CD4-positive, alpha-beta T cell (primary cell): ENCODE measurements around the gene SPECC1. TPM values are rescaled to one million over a fixed set of nuclear protein-coding genes. Genes with fewer than 3 reads are reported as not detected.
"Not testable (repeated sequence)": the region's sequence is repeated elsewhere in the genome, so short reads cannot be mapped to it uniquely, and the experiment has no call there.

Experiments used
- ATAC-seq: fragments of 200-7000 bp; cut with Tn5 transposase; one replicate; pipeline ENCODE4 v1.10.0; 2022; ENCODE audit warnings: mild to moderate bottlenecking; ENCODE audit not compliant: poor library complexity
- CTCF ChIA-PET: fragments of 350-600 bp; sonication (Branson Sonifier 250); formaldehyde crosslinking; loops from one replicate; lab custom pipeline; 2021; ENCODE audit warnings: antibody characterized with exemption, inconsistent platforms; lab: Charles Lee
- POLR2A ChIA-PET: fragments of 350-600 bp; sonication (Branson Sonifier 250); formaldehyde crosslinking; loops from one replicate; lab custom pipeline; 2021; ENCODE audit warnings: antibody characterized with exemption, inconsistent platforms; lab: Charles Lee
- DNase-seq, 14 experiments: peaks; one replicate each; pipeline ENCODE4 v3.0.0-alpha.2; 2013 to 2020; ENCODE audit warnings: mixed read lengths in 2 of 14
- H3K27ac ChIP-seq, 2 donors: one replicate each; pipeline versions ENCODE4 v1.5.1 to v1.7.0; 2013; ENCODE audit warnings: low read length in 2 of 2, low read depth in 1 of 2, mild to moderate bottlenecking in 1 of 2
- H3K27me3 ChIP-seq, 2 experiments: 1 replicate in 1 of 2; 2 replicates in 1 of 2; pipeline versions ENCODE4 v1.6.1 to v1.7.0; 2013; ENCODE audit warnings: low read length in 2 of 2, control low read depth in 1 of 2, mild to moderate bottlenecking in 1 of 2, moderate library complexity in 1 of 2; ENCODE audit not compliant: insufficient read depth in 2 of 2, control insufficient read depth in 1 of 2
- H3K36me3 ChIP-seq: one replicate; pipeline ENCODE4 v1.6.1; 2013; ENCODE audit warnings: low read length, control low read depth; ENCODE audit not compliant: insufficient read depth
- H3K4me1 ChIP-seq: one replicate; pipeline ENCODE4 v1.6.1; 2013; ENCODE audit warnings: low read length, control low read depth; ENCODE audit not compliant: insufficient read depth
- H3K4me3 ChIP-seq: one replicate; pipeline ENCODE4 v1.5.1; 2013; ENCODE audit warnings: mild to moderate bottlenecking, low read length, moderate library complexity
- H3K9me3 ChIP-seq, 2 experiments: 1 replicate in 1 of 2; 2 replicates in 1 of 2; pipeline versions ENCODE4 v1.6.1 to v1.7.0; 2013; ENCODE audit warnings: low read length in 2 of 2, mild to moderate bottlenecking in 2 of 2, control low read depth in 1 of 2, moderate library complexity in 1 of 2; ENCODE audit not compliant: control insufficient read depth in 1 of 2, insufficient read depth in 1 of 2
- H3K27ac Mint-ChIP-seq: one replicate; pipeline ENCODE4 v1.8.0; 2020; ENCODE audit warnings: mixed read lengths
- H3K27me3 Mint-ChIP-seq: one replicate; pipeline ENCODE4 v1.8.0; 2021; ENCODE audit warnings: mixed read lengths
- H3K36me3 Mint-ChIP-seq: one replicate; pipeline ENCODE4 v1.8.0; 2021; ENCODE audit warnings: low read depth, mixed read lengths
- H3K4me1 Mint-ChIP-seq: one replicate; pipeline ENCODE4 v1.8.0; 2021; ENCODE audit warnings: low read depth, mixed read lengths
- H3K4me3 Mint-ChIP-seq: one replicate; pipeline ENCODE4 v1.8.0; 2020; ENCODE audit warnings: mild to moderate bottlenecking, mixed read lengths
- H3K9me3 Mint-ChIP-seq: one replicate; pipeline ENCODE4 v1.8.0; 2020; ENCODE audit warnings: mixed read lengths
- CTCF ChIP-seq: fragments of 200-600 bp; IDR thresholded peaks from one replicate; pipeline ENCODE4 v1.8.0; 2022; ENCODE audit warnings: antibody characterized with exemption, mild to moderate bottlenecking
- intact Hi-C, 2 experiments: fragments of 100-400 bp; cut with DNase I in 1 of 2; cut with micrococcal nuclease in 1 of 2; formaldehyde crosslinking; loops; one replicate each; pipeline versions ENCODE4 v1.15.1 to v1.9.0; 2023 to 2025; cut with DNase I, micrococcal nuclease
- total RNA-seq, 174 experiments: library from RNA in 2 of 174; stranded (reverse) in 2 of 174; gene quantifications; one replicate each; pipeline ENCODE4 v1.2.3 and lab custom pipeline; 2021 to 2026

Gene SPECC1
- total RNA-seq, 2 experiments from 2014 or later: 4.3 to 4.4 TPM

GRCh38 chr17:20260268-20260667 lies 251.1 kb downstream of the SPECC1 start:
- Mint-ChIP-seq H3K27ac (no peak overlapping the region), H3K9me3 (peaks cover 4% of the 10 kb centered on the region), H3K27me3 (no peaks in the 10 kb centered on the region), H3K4me1 (peaks cover 63% of the 10 kb centered on the region), H3K36me3 (peaks cover 3% of the 10 kb centered on the region), H3K4me3 (no peak overlapping the region)
- no peak overlapping the region for H3K4me3 ChIP-seq
- ChIA-PET CTCF (interaction anchor here (1.0 kb wide), 1 partner anchor 16 kb away, joined by 3 read pairs; no protein-coding TSS in a partner anchor), POLR2A (no interaction called here)
- intact Hi-C loops: no loop called here
- H3K4me1 ChIP-seq: peaks cover 9% of the 10 kb centered on the region
- no peak overlapping the region for H3K27ac ChIP-seq
- no peaks in the 10 kb centered on the region for H3K27me3 ChIP-seq
- ATAC-seq (no peak), DNase-seq (no peak)
- H3K9me3 ChIP-seq: peaks cover 4 to 5% of the 10 kb centered on the region in 2 experiments
- no peak for TF ChIP-seq CTCF
- H3K36me3 ChIP-seq: no peaks in the 10 kb centered on the region

GRCh38 chr17:20262226-20263114 lies 253.3 kb downstream of the SPECC1 start:
- ChIA-PET CTCF (no interaction called here), POLR2A (interaction anchor here (0.7 to 1.4 kb wide), 5 partner anchors 8 to 107 kb away, joined by 3 to 5 read pairs (median 4); no protein-coding TSS in a partner anchor)
- Histone ChIP-seq H3K27me3 (no peaks in the 10 kb centered on the region), H3K27ac (peak overlapping the region; percentile 33 to 38), H3K9me3 (peaks cover 4 to 5% of the 10 kb centered on the region in 2 experiments), H3K4me1 (peaks cover 20% of the 10 kb centered on the region), H3K4me3 (no peak overlapping the region), H3K36me3 (no peaks in the 10 kb centered on the region)
- Mint-ChIP-seq H3K27me3 (no peaks in the 10 kb centered on the region), H3K27ac (peak overlapping the region; percentile 83), H3K4me3 (peak overlapping the region; percentile 56), H3K36me3 (peaks cover 3% of the 10 kb centered on the region), H3K4me1 (peaks cover 66% of the 10 kb centered on the region), H3K9me3 (peaks cover 4% of the 10 kb centered on the region)
- DNase-seq: peak in 3 of 14 experiments; percentile 25 to 50 (median 31)
- peak; percentile 89 for ATAC-seq
- TF ChIP-seq CTCF: no peak
- intact Hi-C loops: no loop called here

DNA sequence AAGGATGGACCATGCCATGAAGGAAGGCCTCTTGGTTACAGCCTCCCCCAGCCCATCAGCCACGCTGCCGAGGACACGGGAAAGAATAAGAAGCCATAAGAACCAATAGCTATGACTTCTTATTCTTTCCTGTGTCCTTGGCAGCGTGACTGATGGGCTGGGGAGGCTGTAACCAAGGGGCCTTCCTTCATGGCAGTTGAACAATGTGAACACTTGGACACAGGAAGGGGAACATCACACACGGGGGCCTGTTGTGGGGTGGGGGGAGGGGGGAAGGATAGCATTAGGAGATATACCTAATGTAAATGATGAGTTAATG lies 253.9 kb downstream of the SPECC1 start:
- H3K27me3 Mint-ChIP-seq, DNase-seq, CTCF ChIA-PET, H3K36me3 Mint-ChIP-seq, H3K9me3 ChIP-seq, H3K4me3 ChIP-seq, H3K9me3 Mint-ChIP-seq, intact Hi-C loops, ATAC-seq, H3K36me3 ChIP-seq, H3K27me3 ChIP-seq: not testable (repeated sequence)
- peaks cover 68% of the 10 kb centered on the region for H3K4me1 Mint-ChIP-seq
- POLR2A ChIA-PET: interaction anchor here (1.3 kb wide), 1 partner anchor 16 kb away, joined by 5 read pairs; no protein-coding TSS in a partner anchor
- peak overlapping the region; percentile 56 for H3K4me3 Mint-ChIP-seq
- H3K27ac ChIP-seq: peak overlapping the region; percentile 33 to 38
- peak overlapping the region; percentile 83 for H3K27ac Mint-ChIP-seq
- H3K4me1 ChIP-seq: peaks cover 25% of the 10 kb centered on the region
